ENCODE results near the gene ADK.

The ADK gene

GRCh38 chr10:74718208-74718607, 567.2 kb downstream of the ADK start:
- H3K4me3 ChIP-seq (ENCODE audit: low read length), result no peak overlapping the region
- no peak for TF ChIP-seq CTCF (conservative IDR thresholded peaks at IDR 0.05; ENCODE audit: low read length)
- no peak for DNase-seq (ENCODE audit: low read depth)

GRCh38 chr10:74728225-74728624, 577.2 kb downstream of the ADK start:
- no peak for DNase-seq (ENCODE audit: low read depth)
- H3K4me3 ChIP-seq (ENCODE audit: low read length), result no peak overlapping the region
- no peak for TF ChIP-seq CTCF (conservative IDR thresholded peaks at IDR 0.05; ENCODE audit: low read length)

- DNase-seq (ENCODE audit: low read depth), result no peak
- no peak for TF ChIP-seq CTCF (conservative IDR thresholded peaks at IDR 0.05; ENCODE audit: low read length)
- H3K4me3 ChIP-seq (ENCODE audit: low read length), result no peak overlapping the region
These were observed 579.2 kb downstream of the ADK start for GRCh38 chr10:74730246-74730645.

- H3K4me3 ChIP-seq (ENCODE audit: low read length), result no peak overlapping the region
- no peak for DNase-seq (ENCODE audit: low read depth)
- no peak for TF ChIP-seq CTCF (conservative IDR thresholded peaks at IDR 0.05; ENCODE audit: low read length)
These were observed 582.6 kb downstream of the ADK start for GRCh38 chr10:74733612-74734011.

- no peak for TF ChIP-seq CTCF (conservative IDR thresholded peaks at IDR 0.05; ENCODE audit: low read length)
- H3K4me3 ChIP-seq (ENCODE audit: low read length), result no peak overlapping the region
- DNase-seq (ENCODE audit: low read depth), result no peak
These were observed 585.0 kb downstream of the ADK start for GRCh38 chr10:74736029-74736428.

GRCh38 chr10:74738052-74738451, 587.0 kb downstream of the ADK start:
- no peak overlapping the region for H3K4me3 ChIP-seq (ENCODE audit: low read length)
- TF ChIP-seq CTCF (conservative IDR thresholded peaks at IDR 0.05; ENCODE audit: low read length), result no peak
- no peak for DNase-seq (ENCODE audit: low read depth)

- no peak for TF ChIP-seq CTCF (conservative IDR thresholded peaks at IDR 0.05; ENCODE audit: low read length)
- H3K4me3 ChIP-seq (ENCODE audit: low read length), result no peak overlapping the region
- DNase-seq (ENCODE audit: low read depth), result no peak
These were observed 587.5 kb downstream of the ADK start for GRCh38 chr10:74738542-74738941.

Data from AG10803 (cell line).